H9 (cell line): ENCODE measurements around the gene DUOXA2. TPM values are rescaled to one million over a fixed set of nuclear protein-coding genes. Genes with fewer than 3 reads are reported as not detected.

Experiments used
- DNase-seq: peaks from one replicate; pipeline ENCODE4 v3.0.0-alpha.2; 2017
- H2AFZ ChIP-seq: one replicate; pipeline ENCODE4 v1.6.1; 2013; ENCODE audit warnings: mild to moderate bottlenecking, low read length, control low read depth, moderate library complexity
- H2AK5ac ChIP-seq: 2 replicates; pipeline ENCODE4 v1.6.1; 2013; ENCODE audit warnings: low read length, control low read depth, mixed read lengths; ENCODE audit not compliant: insufficient read length
- H2BK120ac ChIP-seq: one replicate; pipeline ENCODE4 v1.6.1; 2013; ENCODE audit warnings: low read depth, mild to moderate bottlenecking, low read length, control low read depth, inconsistent platforms; ENCODE audit not compliant: poor library complexity, severe bottlenecking
- H2BK12ac ChIP-seq: 2 replicates; pipeline ENCODE4 v1.6.1; 2013; ENCODE audit warnings: low read length, control low read depth, mixed read lengths, low read depth; ENCODE audit not compliant: insufficient read length
- H2BK15ac ChIP-seq: 2 replicates; pipeline ENCODE4 v1.6.1; 2013; ENCODE audit warnings: low read depth, low read length, control low read depth
- H2BK20ac ChIP-seq: one replicate; pipeline ENCODE4 v1.6.1; 2013; ENCODE audit warnings: low read depth, mild to moderate bottlenecking, low read length, control low read depth, inconsistent platforms; ENCODE audit not compliant: poor library complexity, severe bottlenecking
- H2BK5ac ChIP-seq: 2 replicates; pipeline ENCODE4 v1.6.1; 2013; ENCODE audit warnings: low read length, control low read depth, mixed read lengths; ENCODE audit not compliant: insufficient read length
- H3K14ac ChIP-seq: 2 replicates; pipeline ENCODE4 v1.6.1; 2013; ENCODE audit warnings: low read length, control low read depth; ENCODE audit not compliant: insufficient read depth
- H3K18ac ChIP-seq: 2 replicates; pipeline ENCODE4 v1.6.1; 2013; ENCODE audit warnings: low read depth, mild to moderate bottlenecking, mixed read lengths, low read length, control low read depth; ENCODE audit not compliant: insufficient read length
- H3K23ac ChIP-seq: 2 replicates; pipeline ENCODE4 v1.6.1; 2013; ENCODE audit warnings: low read length, control low read depth, mixed read lengths, low read depth; ENCODE audit not compliant: insufficient read length
- H3K23me2 ChIP-seq: 2 replicates; pipeline ENCODE4 v1.6.1; 2013; ENCODE audit warnings: low read depth, mild to moderate bottlenecking, mixed read lengths, low read length, control low read depth; ENCODE audit not compliant: insufficient read length, poor library complexity, severe bottlenecking
- H3K27ac ChIP-seq: 2 replicates; pipeline ENCODE4 v1.5.1; 2013; ENCODE audit warnings: low read length, control low read depth, mixed read lengths, low read depth; ENCODE audit not compliant: insufficient read length
- H3K27me3 ChIP-seq: 2 replicates; pipeline ENCODE4 v1.6.1; 2013; ENCODE audit warnings: low read length, control low read depth, inconsistent platforms; ENCODE audit not compliant: insufficient read depth
- H3K4ac ChIP-seq: 2 replicates; pipeline ENCODE4 v1.6.1; 2013; ENCODE audit warnings: low read depth, mild to moderate bottlenecking, control low read depth, inconsistent platforms, low read length, moderate library complexity
- H3K4me1 ChIP-seq: 2 replicates; pipeline ENCODE4 v1.6.1; 2013; ENCODE audit warnings: low read length, control low read depth, inconsistent platforms; ENCODE audit not compliant: insufficient read depth
- H3K4me2 ChIP-seq: 2 replicates; pipeline ENCODE4 v1.6.1; 2013; ENCODE audit warnings: low read length, control low read depth, mixed read lengths; ENCODE audit not compliant: insufficient read length, insufficient read depth
- H3K56ac ChIP-seq: 2 replicates; pipeline ENCODE4 v1.6.1; 2013; ENCODE audit warnings: low read depth, mild to moderate bottlenecking, mixed read lengths, low read length, control low read depth; ENCODE audit not compliant: insufficient read length
- H3K79me1 ChIP-seq: 2 replicates; pipeline ENCODE4 v1.6.1; 2013; ENCODE audit warnings: low read depth, mild to moderate bottlenecking, moderate library complexity, low read length, control low read depth, inconsistent platforms; ENCODE audit not compliant: insufficient read depth, poor library complexity, severe bottlenecking
- H3K79me2 ChIP-seq: 2 replicates; pipeline ENCODE4 v1.6.1; 2013; ENCODE audit warnings: low read length, control low read depth, inconsistent platforms; ENCODE audit not compliant: insufficient read depth
- H3K9ac ChIP-seq: 2 replicates; pipeline ENCODE4 v1.6.1; 2013; ENCODE audit warnings: low read length, control low read depth, mixed read lengths; ENCODE audit not compliant: insufficient read length; ENCODE audit errors: extremely low read depth
- H3K9me3 ChIP-seq: one replicate; pipeline ENCODE4 v1.6.1; 2013; ENCODE audit warnings: low read depth, low read length, inconsistent platforms; ENCODE audit not compliant: control insufficient read depth
- H3T11ph ChIP-seq: one replicate; pipeline ENCODE4 v1.6.1; 2013; ENCODE audit warnings: mild to moderate bottlenecking, low read length, control low read depth, inconsistent platforms
- H4K20me1 ChIP-seq: one replicate; pipeline ENCODE4 v1.6.1; 2013; ENCODE audit not compliant: control insufficient read depth, insufficient read length, insufficient read depth
- H4K5ac ChIP-seq: 2 replicates; pipeline ENCODE4 v1.6.1; 2013; ENCODE audit warnings: low read depth, mild to moderate bottlenecking, mixed read lengths, low read length, control low read depth; ENCODE audit not compliant: insufficient read length
- H4K8ac ChIP-seq: replicated peaks from 2 replicates; pipeline ENCODE4 v1.6.1; 2013; ENCODE audit warnings: low read length, control low read depth, mixed read lengths, low read depth; ENCODE audit not compliant: insufficient read length
- H4K91ac ChIP-seq: 2 replicates; pipeline ENCODE4 v1.6.1; 2013; ENCODE audit warnings: low read depth, mild to moderate bottlenecking, moderate library complexity, mixed read lengths, low read length, control low read depth; ENCODE audit not compliant: insufficient read length
- H3K27ac Mint-ChIP-seq, 3 experiments: 2 replicates in 2 of 3; 3 replicates in 1 of 3; pipeline ENCODE4 v1.8.0; 2020 to 2021; ENCODE audit warnings: mixed read lengths in 3 of 3, mild to moderate bottlenecking in 1 of 3, moderate library complexity in 1 of 3
- H3K27me3 Mint-ChIP-seq: 2 replicates; pipeline ENCODE4 v1.8.0; 2021; ENCODE audit warnings: low read depth, mild to moderate bottlenecking, moderate library complexity, mixed read lengths
- H3K36me3 Mint-ChIP-seq, 3 experiments: 2 replicates in 2 of 3; 3 replicates in 1 of 3; pipeline ENCODE4 v1.8.0; 2020 to 2021; ENCODE audit warnings: low read depth in 3 of 3, mixed read lengths in 3 of 3; ENCODE audit not compliant: insufficient read depth in 1 of 3
- H3K4me1 Mint-ChIP-seq, 2 experiments: 2 replicates each; pipeline ENCODE4 v1.8.0; 2020; ENCODE audit warnings: mixed read lengths in 2 of 2
- H3K4me3 Mint-ChIP-seq, 2 experiments: 2 replicates in 1 of 2; 3 replicates in 1 of 2; pipeline ENCODE4 v1.8.0; 2020 to 2021; ENCODE audit warnings: mild to moderate bottlenecking in 2 of 2, mixed read lengths in 2 of 2, moderate library complexity in 1 of 2
- H3K9me3 Mint-ChIP-seq, 2 experiments: 2 replicates in 1 of 2; 3 replicates in 1 of 2; pipeline ENCODE4 v1.8.0; 2020; ENCODE audit warnings: mild to moderate bottlenecking in 2 of 2, mixed read lengths in 2 of 2, moderate library complexity in 1 of 2
- WGBS: extraction: QIAGEN DNeasy Blood & Tissue Kit; methylation state at CpG from one replicate; pipeline ENCODE4 v1.1.7; 2013; ENCODE audit warnings: missing lambda C conversion rate, low lambda C conversion rate, mixed read lengths; ENCODE audit not compliant: insufficient read length; ENCODE audit errors: extremely low coverage; 5-methylcytosine and 5-hydroxymethylcytosine counted together
- total RNA-seq: library from RNA; stranded (reverse); gene quantifications from 2 replicates; pipeline ENCODE4 v1.2.1, GENCODE V29; 2021
- TF ChIP-seq, protein P1 (sequence below): fragments of 200-600 bp; sonication (generic); conservative IDR thresholded peaks from 3 replicates; pipeline ENCODE4 v1.8.0; 2021; ENCODE audit warnings: antibody characterized with exemption, mild to moderate bottlenecking

The DUOXA2 gene
- total RNA-seq, 1 experiment from 2014 or later = not detected

DNA sequence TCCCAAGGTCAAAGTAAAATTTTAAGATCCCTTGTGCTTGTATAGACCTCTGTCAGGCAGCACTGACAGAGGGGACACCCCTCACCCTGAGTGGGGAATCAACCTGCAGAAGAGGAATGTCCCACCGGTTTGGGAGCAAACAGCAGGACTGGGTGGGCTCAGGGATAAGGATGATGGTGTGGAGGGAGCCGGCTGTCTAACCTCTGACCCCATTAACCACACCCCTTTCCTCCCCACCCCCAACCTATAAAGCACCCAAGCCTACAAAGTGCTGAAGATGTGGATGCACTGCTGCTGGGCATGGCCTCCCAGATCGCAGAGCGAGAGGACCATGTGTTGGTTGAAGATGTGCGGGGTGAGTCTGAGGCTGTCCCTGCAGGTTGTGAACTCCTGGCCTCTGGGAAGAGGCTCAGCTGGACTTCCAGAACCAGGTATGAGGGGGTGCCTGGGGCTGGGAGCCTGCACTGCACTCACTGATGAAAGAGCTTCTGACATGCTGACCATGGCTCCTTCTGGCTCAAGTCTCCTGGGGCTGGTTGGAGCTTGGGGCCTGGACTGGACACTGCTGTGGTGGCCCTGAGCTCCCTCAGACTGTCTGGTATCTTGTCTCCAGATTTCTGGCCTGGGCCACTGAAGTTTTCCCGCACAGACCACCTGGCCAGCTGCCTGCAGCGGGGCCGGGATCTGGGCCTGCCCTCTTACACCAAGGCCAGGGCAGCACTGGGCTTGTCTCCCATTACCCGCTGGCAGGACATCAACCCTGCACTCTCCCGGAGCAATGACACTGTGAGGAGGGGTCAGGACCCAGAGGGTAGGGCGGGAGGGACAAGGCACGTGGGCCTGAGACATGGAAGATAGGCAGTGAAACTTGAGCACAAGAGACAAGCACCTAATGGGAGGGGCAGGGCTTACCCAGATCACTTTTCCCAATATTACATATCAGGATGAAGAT, 25.0 kb downstream of the DUOXA2 start:
- H3K4ac ChIP-seq = no peak overlapping the region
- no peak overlapping the region for H4K5ac ChIP-seq
- no peak overlapping the region for H2AFZ ChIP-seq
- no peaks in the 10 kb centered on the region for H3K9me3 ChIP-seq
- WGBS = no CpG with 5 or more reads among the region's 12 CpGs
- no peak overlapping the region for H4K8ac ChIP-seq
- H3K27me3 Mint-ChIP-seq = peaks cover 37% of the 10 kb centered on the region
- H3K23me2 ChIP-seq = no peaks in the 10 kb centered on the region
- H3K36me3 Mint-ChIP-seq = no peaks in the 10 kb centered on the region
- H3K9me3 Mint-ChIP-seq = no peaks in the 10 kb centered on the region; a peak in 1 of 5 replicates
- H3T11ph ChIP-seq = no peak overlapping the region
- no peak overlapping the region for H3K18ac ChIP-seq
- TF ChIP-seq, protein P1, sequence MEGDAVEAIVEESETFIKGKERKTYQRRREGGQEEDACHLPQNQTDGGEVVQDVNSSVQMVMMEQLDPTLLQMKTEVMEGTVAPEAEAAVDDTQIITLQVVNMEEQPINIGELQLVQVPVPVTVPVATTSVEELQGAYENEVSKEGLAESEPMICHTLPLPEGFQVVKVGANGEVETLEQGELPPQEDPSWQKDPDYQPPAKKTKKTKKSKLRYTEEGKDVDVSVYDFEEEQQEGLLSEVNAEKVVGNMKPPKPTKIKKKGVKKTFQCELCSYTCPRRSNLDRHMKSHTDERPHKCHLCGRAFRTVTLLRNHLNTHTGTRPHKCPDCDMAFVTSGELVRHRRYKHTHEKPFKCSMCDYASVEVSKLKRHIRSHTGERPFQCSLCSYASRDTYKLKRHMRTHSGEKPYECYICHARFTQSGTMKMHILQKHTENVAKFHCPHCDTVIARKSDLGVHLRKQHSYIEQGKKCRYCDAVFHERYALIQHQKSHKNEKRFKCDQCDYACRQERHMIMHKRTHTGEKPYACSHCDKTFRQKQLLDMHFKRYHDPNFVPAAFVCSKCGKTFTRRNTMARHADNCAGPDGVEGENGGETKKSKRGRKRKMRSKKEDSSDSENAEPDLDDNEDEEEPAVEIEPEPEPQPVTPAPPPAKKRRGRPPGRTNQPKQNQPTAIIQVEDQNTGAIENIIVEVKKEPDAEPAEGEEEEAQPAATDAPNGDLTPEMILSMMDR = no peak
- H2BK5ac ChIP-seq = no peak overlapping the region
- no peak overlapping the region for H2AK5ac ChIP-seq
- H3K79me2 ChIP-seq = no peaks in the 10 kb centered on the region
- peaks cover 7 to 11% of the 10 kb centered on the region in 2 experiments; a peak in 3 of 4 replicates for H3K4me1 Mint-ChIP-seq
- H3K4me3 Mint-ChIP-seq = no peak overlapping the region
- no peaks in the 10 kb centered on the region for H3K79me1 ChIP-seq
- H3K23ac ChIP-seq = no peak overlapping the region
- H3K27ac Mint-ChIP-seq = no peak overlapping the region
- H3K4me1 ChIP-seq = no peaks in the 10 kb centered on the region; the same call in 1 of the 2 replicates
- DNase-seq = no peak
- H2BK120ac ChIP-seq = no peak overlapping the region
- H3K9ac ChIP-seq = no peak overlapping the region
- no peak overlapping the region; the same call in 1 of the 2 replicates for H3K14ac ChIP-seq
- no peak overlapping the region for H2BK15ac ChIP-seq
- H2BK12ac ChIP-seq = no peak overlapping the region
- no peak overlapping the region for H3K27ac ChIP-seq
- no peak overlapping the region for H3K4me2 ChIP-seq
- no peak overlapping the region for H3K56ac ChIP-seq
- peaks cover 22% of the 10 kb centered on the region for H3K27me3 ChIP-seq
- H2BK20ac ChIP-seq = no peak overlapping the region
- H4K91ac ChIP-seq = no peak overlapping the region
- no peaks in the 10 kb centered on the region for H4K20me1 ChIP-seq
